Parathyroid adenoma (tissue), 2 donors: ENCODE measurements around the gene EXOSC5.

Experiments
- H2AFZ ChIP-seq: fragments of 300-600 bp; sonication (generic); one replicate; pipeline ENCODE4 v1.7.0; 2017; ENCODE audit warnings: antibody characterized with exemption, mild to moderate bottlenecking
- H3K27ac ChIP-seq: fragments of 300-600 bp; sonication (generic); one replicate; pipeline ENCODE4 v1.7.0; 2017
- H3K27me3 ChIP-seq: fragments of 300-600 bp; sonication (generic); one replicate; pipeline ENCODE4 v1.7.0; 2017; ENCODE audit warnings: low read length; ENCODE audit not compliant: control insufficient read depth, insufficient read depth
- H3K36me3 ChIP-seq: fragments of 300-600 bp; sonication (generic); one replicate; pipeline ENCODE4 v1.7.0; 2017; ENCODE audit warnings: low read length; ENCODE audit not compliant: control insufficient read depth, insufficient read depth
- H3K4me1 ChIP-seq: fragments of 300-600 bp; sonication (generic); one replicate; pipeline ENCODE4 v1.7.0; 2017; ENCODE audit warnings: control low read depth
- H3K4me2 ChIP-seq: fragments of 300-600 bp; sonication (generic); one replicate; pipeline ENCODE4 v1.7.0; 2017; ENCODE audit warnings: low read length
- H3K4me3 ChIP-seq: fragments of 300-600 bp; sonication (generic); one replicate; pipeline ENCODE4 v1.7.0; 2017; ENCODE audit warnings: low read depth, low read length
- H3K79me2 ChIP-seq: fragments of 300-600 bp; sonication (generic); one replicate; pipeline ENCODE4 v1.7.0; 2017; ENCODE audit warnings: control low read depth
- H3K9ac ChIP-seq: fragments of 300-600 bp; sonication (generic); one replicate; pipeline ENCODE4 v1.7.0; 2017; ENCODE audit warnings: mild to moderate bottlenecking
- H3K9me3 ChIP-seq: fragments of 300-600 bp; sonication (generic); one replicate; pipeline ENCODE4 v1.7.0; 2017; ENCODE audit warnings: low read length; ENCODE audit not compliant: control insufficient read depth
- CTCF ChIP-seq: fragments of 300-600 bp; sonication (generic); IDR thresholded peaks from one replicate; pipeline ENCODE4 v1.7.0; 2017; ENCODE audit warnings: antibody characterized with exemption, mild to moderate bottlenecking
- donor health status: primary hyperparathyroidism.

EXOSC5 gene

GRCh38 chr19:41355802-41356201 lies 41.4 kb downstream of the EXOSC5 start:
- H3K79me2 ChIP-seq = peaks cover 2% of the 10 kb centered on the region
- no peak overlapping the region for H3K4me3 ChIP-seq
- H3K4me1 ChIP-seq = no peaks in the 10 kb centered on the region
- no peak overlapping the region for H3K27ac ChIP-seq
- no peak for TF ChIP-seq CTCF
- no peak overlapping the region for H2AFZ ChIP-seq
- no peaks in the 10 kb centered on the region for H3K27me3 ChIP-seq
- no peak overlapping the region for H3K9ac ChIP-seq
- H3K36me3 ChIP-seq = no peaks in the 10 kb centered on the region
- H3K9me3 ChIP-seq = no peaks in the 10 kb centered on the region
- H3K4me2 ChIP-seq = no peak overlapping the region

DNA sequence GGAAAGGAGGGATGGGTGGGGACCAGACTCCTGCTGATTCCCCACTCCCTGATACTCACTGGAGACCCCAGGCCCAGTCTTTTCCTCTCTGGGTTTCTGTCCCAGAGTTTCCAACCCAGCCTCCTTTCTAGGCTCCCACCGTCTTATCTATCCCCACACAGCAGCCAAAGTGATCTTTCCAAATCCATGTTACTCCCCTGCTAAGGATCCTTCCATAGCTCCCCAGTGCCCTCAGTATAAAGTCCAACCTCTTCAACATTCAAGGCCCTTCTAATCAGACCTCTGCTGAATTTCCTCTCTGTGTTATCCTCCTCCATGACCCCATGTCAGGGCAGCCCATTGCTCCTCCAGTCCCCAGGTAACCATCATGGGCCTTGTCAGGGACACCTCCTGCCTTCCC lies 42.1 kb downstream of the EXOSC5 start:
- TF ChIP-seq CTCF = no peak
- Histone ChIP-seq H3K27me3 (no peaks in the 10 kb centered on the region), H3K9me3 (no peaks in the 10 kb centered on the region), H3K27ac (peak overlapping the region; percentile 8), H3K4me1 (no peaks in the 10 kb centered on the region), H3K36me3 (no peaks in the 10 kb centered on the region), H2AFZ (no peak overlapping the region), H3K9ac (no peak overlapping the region), H3K79me2 (no peaks in the 10 kb centered on the region), H3K4me3 (no peak overlapping the region), H3K4me2 (no peak overlapping the region)

DNA sequence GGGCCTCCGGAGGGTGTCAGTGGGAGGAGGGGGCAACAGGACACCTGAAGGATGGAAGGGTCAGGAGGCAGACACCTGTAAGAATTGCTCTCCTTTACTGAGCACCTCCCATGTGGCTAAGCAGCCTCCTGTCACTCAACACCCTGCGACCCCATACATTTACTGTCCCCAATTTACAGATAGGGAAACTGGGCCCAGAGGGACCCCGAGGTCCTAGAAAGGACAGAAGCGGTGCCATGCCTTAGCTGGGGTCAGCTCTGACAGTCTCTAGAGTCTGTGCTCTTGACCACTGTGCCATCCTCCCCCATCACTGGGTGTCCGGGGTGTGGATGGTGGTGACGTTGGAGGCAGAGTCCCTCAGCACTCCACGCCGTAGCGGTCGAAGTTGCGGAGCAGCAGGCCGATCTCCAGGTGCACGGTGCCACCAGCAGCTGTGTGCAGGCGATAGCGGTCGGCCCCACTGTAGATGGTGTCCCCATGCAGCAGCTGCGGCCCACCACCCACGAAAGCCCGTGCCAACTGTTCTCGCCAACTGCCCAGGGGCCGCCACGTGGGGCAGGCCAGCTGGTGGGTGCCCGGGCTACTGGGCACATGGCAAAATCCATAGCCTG lies 42.7 kb downstream of the EXOSC5 start:
- TF ChIP-seq CTCF = no peak
- H3K27me3 ChIP-seq = no peaks in the 10 kb centered on the region
- no peak overlapping the region for H3K9ac ChIP-seq
- peak overlapping the region; percentile 97 for H3K4me2 ChIP-seq
- no peaks in the 10 kb centered on the region for H3K9me3 ChIP-seq
- H3K36me3 ChIP-seq = no peaks in the 10 kb centered on the region
- H3K4me3 ChIP-seq = no peak overlapping the region
- H2AFZ ChIP-seq = peak overlapping the region; percentile 65
- no peak overlapping the region for H3K27ac ChIP-seq
- no peaks in the 10 kb centered on the region for H3K4me1 ChIP-seq
- H3K79me2 ChIP-seq = no peaks in the 10 kb centered on the region

DNA sequence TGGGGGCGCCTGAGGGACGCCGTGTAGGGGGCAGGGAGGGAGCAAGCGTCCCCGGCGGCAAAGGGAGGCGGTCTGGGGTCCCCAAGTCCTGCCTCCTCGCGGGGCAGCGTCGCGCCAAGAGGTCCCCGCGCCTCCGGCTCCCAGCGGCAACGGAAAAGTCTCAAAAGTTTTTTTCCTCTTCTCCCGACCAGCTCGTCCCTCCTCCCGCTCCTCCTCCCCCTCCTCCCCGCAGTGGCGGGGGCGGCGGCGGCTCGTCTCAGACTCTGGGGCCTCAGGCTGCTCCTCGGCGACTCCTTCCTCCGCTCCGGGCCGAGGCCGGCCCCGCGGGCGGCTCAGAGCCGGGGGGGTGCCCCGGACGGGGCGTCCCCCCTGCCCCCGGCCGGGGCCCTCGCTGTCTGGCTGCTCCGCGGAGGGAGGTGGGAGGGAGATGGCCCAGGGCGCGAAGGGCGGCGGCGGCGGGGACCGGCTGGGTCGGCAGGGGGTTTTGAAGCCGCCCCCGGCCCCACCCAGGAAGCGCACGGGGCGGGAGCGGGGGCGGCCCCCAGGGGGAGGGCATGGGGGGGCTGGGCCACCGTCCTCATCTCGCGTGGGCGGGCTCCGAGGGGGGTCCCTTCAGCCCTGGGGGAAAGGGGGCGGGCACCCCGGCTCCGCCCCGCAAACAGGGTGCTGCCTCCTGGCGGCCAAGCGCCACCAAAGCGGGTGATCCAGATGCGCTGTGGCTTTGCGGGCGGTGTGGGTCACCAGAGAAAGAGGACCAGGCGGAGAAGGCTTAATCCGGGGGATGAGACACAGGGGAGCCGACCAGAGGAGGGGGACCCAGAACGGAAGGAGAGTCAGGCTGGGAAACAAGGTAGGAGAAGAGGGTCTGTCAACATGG lies 43.5 kb downstream of the EXOSC5 start, which contains the start of gene TGFB1:
TSS of gene TGFB1 (minus strand) at position 457 of the 877 bp plus-strand sequence. CDS start 878 bp downstream, outside the sequence.
- Histone ChIP-seq H3K36me3 (no peaks in the 10 kb centered on the region), H3K27me3 (no peaks in the 10 kb centered on the region), H3K4me2 (peak within 1 kb of the TSS; percentile 97), H3K9me3 (no peaks in the 10 kb centered on the region), H3K27ac (peak within 1 kb of the TSS; percentile 53), H3K9ac (no peak within 1 kb of the TSS), H3K4me1 (no peaks in the 10 kb centered on the region), H2AFZ (peak within 1 kb of the TSS; percentile 65), H3K79me2 (no peaks in the 10 kb centered on the region), H3K4me3 (peak within 1 kb of the TSS; percentile 77)
- TF ChIP-seq CTCF = peak; percentile 92
